Fibroblast of gingiva (primary cell): ENCODE data around the gene UIMC1.
A peak's percentile ranks its signal among the peaks of the same experiment; 100 is the strongest.

Experiments used
- DNase-seq: peaks from one replicate; pipeline ENCODE4 v3.0.0-alpha.2; 2011; ENCODE audit warnings: low read depth

UIMC1 gene

DNA sequence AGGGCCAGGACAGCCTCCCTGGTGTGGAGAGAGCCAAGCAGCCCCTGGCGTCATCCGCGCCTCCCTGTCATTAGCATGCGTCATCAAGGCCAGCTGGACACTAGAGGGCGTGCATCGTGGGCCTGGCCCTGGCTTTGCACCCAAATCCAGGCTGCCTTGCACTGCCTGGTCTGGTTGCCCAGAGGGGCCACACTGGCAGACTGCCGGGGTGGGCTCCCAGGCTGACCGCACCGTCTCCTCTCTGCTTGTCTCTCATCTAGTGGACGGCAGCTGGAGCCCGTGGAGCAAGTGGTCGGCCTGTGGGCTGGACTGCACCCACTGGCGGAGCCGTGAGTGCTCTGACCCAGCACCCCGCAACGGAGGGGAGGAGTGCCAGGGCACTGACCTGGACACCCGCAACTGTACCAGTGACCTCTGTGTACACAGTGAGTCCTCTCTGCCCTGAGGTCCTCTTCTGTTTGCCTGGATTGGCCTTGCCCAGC is 136.4 kb downstream of the UIMC1 start:
- DNase-seq: peak; percentile 18

DNA sequence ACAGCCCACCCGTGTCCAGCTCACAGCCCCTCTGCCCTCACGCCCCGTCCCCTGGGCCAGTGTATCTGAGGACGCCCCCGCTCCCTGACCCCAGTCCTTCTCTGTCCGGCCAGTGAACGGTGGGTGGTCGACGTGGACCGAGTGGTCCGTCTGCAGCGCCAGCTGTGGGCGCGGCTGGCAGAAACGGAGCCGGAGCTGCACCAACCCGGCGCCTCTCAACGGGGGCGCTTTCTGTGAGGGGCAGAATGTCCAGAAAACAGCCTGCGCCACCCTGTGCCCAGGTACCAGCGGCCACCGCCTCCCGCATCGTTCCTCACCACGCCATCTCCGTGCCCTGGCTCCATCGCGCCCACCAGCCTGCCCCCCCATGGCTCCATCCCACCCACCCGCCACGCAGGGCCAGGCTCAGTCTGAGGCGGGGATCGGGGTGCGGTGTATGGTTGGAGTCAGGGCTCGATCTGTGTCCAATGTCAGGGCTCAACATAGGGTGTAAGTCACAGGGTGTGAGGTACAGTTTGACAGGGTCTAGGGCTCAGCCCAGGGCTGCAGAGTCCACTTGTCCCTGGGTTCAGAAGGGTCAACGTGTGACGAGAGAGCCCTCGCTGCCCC is 137.0 kb downstream of the UIMC1 start:
- DNase-seq: no peak

DNA sequence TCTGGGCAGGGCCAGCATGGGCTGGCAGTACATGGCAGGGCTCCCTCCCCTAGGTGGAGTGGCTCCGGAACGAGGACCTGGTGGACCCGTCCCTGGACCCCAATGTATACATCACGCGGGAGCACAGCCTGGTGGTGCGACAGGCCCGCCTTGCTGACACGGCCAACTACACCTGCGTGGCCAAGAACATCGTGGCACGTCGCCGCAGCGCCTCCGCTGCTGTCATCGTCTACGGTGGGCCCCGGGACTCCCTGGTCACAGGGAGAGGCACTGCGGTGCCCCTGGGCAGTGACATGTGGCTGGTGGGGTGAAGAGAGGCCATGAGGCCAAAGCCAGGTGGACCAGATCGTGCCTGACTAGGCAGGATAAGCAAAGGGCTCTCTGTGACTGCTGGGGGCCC is 137.8 kb downstream of the UIMC1 start:
- no peak for DNase-seq

DNA sequence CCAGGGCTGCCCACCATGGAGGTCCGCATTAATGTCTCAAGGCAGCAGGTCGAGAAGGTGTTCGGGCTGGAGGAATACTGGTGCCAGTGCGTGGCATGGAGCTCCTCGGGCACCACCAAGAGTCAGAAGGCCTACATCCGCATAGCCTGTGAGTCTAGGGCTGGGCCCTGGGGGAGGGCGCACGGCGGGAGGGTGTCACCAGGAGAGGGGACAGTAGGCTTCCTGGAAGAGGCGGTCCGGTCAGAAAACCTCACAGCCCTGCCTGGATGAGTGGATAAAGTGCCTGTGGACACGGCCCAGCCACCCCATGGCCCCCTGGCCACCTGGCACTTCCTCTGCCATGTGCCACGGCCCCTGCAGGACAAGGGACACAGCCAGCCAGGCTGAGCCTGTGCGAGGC is 138.5 kb downstream of the UIMC1 start:
- DNase-seq: no peak

DNA sequence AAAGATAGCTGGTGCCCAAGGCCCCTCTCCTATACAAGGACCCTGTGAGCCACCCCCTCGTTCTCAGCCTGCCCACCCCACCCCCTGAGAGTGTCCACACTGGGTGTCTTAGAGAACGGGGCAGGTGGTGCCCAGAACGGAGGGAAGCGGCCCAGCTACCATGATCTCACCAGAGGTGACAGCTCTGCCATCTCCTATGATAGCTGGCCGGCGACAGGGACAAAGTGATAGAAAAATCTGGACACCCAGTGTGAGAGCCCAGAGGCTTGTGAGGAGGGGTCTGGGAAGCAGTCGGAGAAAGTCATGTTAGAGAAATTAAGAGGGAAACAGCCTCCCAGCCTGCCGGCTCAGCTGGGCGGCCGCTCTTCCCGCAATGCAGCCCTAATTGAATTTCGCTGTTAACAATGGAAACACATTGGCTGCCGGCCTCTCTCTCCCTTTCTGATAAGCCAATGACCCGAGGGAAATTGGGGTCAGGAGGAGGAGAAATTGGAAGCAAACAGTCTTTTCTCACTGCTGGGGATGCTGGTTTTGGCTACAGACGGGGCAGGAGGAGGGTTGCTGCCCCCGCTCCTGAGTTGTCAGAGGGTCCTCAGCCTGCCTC is 139.8 kb downstream of the UIMC1 start:
- DNase-seq: no peak

DNA sequence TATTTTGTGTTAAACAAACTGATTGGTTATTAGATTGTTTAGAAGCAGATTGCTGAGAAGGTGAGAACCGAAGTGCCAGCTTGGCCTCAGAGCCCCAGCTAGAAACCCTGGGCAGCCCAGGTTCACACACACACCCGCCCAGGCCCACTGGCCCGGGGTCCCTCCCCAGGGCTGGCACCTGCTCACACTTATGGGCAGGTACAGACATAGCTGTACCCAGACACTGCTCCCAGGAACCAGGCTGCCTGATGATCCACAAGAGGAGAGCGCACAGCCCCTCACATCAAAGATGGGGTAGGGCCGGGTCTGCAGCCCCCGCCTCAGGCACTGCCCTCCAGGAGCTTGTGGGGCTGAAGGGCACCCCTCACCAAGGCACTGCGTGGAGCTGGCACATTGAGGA is 140.6 kb downstream of the UIMC1 start:
- DNase-seq: no peak

DNA sequence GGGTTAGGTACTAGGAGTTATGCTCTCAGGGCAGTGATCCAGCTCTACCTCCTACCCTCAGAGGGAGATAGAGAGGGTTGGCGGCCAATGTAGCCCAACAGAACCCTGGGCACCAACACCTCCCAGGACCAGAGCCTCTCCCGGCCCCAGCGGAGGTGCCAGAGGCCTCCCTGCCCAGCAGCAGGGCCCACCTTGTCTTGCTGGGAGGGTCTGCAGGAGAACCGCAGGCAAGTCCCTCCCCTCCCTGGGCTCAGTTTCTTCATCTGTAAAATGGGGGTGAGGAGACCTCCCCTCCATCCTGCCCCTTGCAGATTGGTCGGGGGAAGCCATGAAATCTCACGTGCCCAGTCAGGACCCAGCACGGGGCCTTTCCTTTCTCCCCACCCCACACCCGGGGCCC is 141.8 kb downstream of the UIMC1 start:
- DNase-seq: no peak

DNA sequence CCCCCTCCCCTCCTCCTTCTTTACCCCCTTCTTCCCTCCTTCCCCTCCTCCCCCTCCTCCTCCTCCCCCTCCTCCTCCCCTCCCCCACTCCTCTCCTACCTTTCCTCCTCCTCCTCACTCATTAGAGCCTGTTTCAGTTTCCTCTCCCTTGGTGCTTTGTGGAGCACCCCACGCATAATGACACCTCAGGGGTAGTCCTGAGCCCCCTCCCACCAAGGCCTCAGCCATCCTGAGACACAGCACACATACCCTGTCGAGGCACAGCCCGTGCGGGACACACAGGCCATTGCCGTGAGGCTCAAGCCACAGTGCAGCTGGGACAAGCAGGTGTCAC is 142.8 kb downstream of the UIMC1 start:
- no peak for DNase-seq

DNA sequence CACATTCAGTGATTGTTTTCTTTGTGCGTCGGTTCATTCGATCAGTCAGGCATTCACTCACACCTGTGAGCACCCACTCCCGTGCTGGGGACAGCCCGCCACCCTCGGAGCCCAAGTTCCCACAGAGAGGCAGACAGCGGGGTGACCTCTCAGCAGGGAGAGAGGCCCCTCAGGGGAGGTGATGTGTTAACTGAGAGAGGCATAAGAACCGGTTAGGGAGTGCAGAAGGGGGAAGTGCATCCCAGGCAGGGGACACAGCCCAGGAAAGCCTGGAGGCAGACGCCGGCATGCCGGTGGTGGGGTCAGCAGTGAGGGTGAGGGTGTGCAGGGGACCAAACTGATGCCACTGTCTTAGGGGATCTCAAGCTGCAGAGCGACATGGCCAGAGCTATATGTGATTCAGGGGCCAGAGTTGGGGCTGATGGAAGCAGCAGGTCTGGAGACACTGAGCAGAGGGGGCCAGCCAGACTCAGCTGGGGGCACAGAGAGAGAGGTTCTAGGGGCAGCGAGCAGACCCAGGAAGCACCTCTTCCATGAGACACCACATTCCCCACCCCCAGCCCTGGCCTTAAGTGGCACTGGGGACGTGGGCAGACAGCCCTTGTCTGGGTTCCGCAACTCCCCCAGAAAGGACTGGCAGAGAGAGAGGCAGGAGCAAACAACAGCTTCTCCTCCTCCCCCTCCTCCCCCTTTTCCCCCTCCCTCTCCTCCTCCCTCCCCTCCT is 143.4 kb downstream of the UIMC1 start:
- no peak for DNase-seq

DNA sequence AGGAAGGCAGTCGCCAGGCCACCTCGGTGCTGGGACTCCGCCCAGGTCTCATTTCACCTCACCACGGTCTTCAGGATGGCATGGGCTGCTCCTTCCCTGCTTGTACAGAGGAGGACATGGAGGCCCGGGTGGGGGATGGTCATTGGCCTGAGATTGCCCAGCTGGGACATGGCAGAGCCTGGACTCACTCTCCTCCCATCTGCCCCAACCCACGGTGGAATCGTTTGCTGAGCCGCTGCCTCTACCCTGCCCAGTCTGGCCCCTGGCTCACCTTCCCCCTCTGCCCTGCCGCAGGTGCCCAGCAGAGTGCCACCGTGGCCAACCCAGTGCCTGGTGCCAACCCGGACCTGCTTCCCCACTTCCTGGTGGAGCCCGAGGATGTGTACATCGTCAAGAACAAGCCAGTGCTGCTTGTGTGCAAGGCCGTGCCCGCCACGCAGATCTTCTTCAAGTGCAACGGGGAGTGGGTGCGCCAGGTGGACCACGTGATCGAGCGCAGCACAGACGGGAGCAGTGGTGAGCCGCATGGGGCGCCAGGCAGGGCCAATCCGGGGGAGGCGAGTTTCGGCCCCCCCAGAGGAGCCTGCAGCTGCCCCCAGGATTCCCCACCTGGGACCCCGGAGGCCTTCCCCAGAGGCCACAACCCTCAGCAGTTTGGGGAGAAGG is 144.1 kb downstream of the UIMC1 start:
- DNase-seq: no peak

DNA sequence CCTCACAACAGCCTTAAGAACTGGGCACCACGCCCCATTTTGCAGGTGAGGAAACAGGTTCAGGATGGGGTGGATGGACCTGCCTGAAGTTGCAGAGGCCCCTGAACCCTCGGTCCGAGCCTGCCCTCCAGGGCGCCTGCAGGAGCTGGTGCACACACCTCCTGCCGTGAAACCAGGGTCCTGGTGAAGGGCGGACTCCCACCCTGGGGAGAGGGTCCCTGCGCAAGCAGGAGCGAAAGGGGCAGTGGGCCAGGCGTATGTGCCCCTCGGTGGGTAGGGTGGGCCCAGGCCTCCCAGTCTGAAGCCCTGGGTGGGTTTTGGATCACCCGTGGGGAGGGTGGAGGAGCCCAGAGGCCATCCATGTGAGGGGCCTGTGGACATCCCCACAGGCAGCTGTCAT is 145.3 kb downstream of the UIMC1 start:
- no peak for DNase-seq

DNA sequence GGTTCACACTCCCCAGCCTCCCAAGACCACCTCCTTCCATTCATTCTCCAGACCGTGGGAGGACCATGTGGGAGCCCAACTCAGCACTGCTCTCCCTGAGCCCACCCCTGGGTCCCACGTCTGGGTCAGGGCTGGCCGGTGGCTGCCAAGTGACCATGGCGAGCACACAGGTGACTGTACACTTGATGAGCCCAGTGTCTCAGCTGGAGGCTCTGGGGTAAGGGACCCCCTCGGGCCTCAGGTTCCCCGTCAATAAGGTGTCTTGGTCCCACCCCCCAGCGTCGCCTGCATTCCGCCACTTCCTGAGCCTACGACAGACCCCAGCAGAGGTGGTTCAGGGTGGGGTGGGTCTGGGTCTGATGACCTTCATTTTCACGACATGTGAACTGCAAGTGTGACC is 146.2 kb downstream of the UIMC1 start:
- DNase-seq: no peak

DNA sequence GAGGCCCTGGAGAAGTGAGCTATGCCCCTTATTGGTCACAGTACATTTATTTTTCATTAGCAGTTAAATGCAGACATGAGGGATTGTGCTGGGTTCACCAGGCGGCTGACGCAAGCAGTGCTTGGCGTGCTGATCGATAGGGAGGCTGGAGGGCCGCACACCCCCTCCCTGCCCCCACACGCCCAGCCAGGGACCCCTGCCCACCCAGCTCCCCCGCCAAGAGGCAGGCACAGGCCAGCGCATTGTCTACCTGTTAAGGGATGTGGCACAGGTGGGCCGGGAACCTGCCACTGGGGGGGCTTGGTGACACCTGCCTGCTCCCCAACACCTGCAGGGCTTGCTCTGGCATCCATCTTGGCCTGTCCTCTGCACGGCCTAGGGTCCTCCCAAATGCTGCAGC is 146.7 kb downstream of the UIMC1 start:
- no peak for DNase-seq

DNA sequence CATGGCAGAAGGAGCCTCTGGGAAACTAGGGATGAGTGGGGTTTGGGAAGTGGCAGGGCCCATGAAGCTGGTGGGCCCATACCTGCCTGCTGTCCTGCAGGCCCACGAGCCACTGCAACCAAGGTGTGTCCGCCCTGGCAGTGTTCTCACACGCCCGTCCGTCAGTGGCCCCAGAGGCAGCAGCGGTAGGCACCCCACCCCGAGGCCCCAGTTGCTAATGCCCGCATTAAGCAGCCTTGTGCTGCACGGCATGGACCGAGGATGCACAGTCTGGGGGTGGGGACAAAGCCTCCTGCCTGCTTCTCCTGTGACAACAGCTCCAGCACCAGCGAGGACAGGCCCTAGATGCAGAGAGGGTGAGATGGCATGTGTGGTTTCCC is 148.7 kb downstream of the UIMC1 start:
- no peak for DNase-seq

DNA sequence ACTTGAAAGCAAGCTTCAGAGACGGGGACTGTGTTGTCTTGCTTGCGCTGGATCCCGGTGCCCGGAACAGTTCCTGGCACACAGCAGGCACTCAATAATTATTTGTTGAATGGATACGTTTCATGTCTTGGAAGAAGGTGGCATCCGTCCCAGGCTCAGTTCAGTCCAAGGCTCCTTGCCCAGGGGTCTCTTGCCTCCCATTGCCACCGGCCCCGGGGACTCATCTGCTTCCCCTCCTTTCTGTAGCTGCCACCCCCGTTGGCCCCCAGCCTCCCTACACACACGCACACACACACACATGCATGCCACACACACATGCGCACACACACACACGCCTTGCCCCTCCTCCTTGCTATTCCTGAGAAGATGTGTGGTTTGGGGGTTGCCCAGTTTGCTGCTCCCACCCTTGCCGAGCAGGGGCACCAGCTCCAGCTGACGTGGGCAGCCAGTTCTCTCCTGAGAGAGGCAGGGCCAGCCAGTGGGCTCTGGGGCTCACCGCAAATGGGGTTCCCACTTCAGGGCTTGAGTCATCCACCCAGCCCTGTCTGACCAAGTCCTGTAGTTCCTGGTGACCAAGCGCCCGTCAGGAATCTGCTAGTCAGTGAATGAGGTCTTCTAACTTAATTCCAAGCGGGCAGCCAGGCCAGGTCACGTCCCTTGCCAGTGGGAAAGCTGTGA is 149.2 kb downstream of the UIMC1 start:
- DNase-seq: no peak

DNA sequence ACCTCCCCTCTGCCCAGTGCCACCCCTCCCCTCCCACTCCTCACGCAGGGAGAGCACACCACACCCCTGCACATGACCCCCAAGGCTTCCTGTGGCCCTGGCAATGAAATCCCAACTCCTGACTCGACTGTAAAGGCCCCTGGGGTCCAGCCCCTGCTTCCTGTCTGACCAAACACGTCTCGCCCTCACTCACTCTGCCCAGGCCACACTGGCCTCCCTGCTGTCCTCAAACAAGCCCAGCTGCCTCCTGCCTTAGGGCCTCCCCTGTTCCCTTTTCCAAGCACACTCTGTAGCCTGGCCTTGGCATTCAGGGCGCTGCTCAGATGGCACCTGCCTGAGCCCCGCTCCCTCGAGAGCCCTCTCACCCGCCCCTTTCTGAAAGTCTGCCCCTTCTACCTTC is 149.8 kb downstream of the UIMC1 start:
- DNase-seq: no peak

DNA sequence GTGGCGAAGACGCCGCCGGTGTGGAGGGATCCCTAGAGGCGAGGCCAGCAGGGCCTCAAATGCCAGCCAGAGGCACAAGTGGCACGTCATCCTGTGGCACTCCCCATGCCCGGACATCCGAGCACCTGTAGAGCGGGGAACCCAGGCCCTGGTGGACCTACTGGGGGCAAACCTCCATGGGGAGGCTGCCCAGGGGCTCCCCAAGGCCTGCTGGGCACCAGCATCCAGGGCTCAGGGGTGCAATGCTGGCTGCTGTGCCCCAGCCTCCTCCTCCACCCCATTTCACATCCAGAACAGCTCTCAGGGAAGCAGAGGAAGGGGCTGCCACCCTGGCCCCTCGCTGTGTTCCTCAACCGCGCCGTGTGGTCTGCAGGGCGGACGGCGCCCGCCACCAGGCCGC is 151.0 kb downstream of the UIMC1 start:
- no peak for DNase-seq
